ENCODE measurements around the gene GALNT10.
"Not testable (repeated sequence)": the region's sequence is repeated elsewhere in the genome, so short reads cannot be mapped to it uniquely, and the experiment has no call there.

GALNT10 gene

GRCh38 chr5:154356020-154356655 lies 165.6 kb downstream of the GALNT10 start:
- no peak for DNase-seq (ENCODE audit: low spot score)

DNA sequence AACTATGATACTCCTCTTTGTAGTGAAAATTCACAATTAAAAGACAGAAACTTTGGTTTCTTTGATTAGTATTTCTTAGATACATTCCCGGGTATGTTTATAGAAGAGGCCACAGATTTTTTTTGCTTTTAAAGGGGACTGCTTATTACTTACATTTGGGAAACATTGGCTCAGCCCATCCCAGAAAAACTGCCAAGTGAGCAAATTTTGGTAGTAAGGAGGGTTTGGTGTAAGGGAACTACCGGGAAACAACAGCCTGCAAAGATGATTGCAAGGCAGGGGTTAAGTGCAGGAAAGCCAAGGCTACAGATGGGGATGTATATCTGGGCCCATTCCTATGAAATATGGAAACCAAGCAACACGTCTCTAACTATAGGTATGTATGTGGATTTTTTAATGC lies 166.4 kb downstream of the GALNT10 start:
- no peak for DNase-seq (ENCODE audit: low spot score)

DNA sequence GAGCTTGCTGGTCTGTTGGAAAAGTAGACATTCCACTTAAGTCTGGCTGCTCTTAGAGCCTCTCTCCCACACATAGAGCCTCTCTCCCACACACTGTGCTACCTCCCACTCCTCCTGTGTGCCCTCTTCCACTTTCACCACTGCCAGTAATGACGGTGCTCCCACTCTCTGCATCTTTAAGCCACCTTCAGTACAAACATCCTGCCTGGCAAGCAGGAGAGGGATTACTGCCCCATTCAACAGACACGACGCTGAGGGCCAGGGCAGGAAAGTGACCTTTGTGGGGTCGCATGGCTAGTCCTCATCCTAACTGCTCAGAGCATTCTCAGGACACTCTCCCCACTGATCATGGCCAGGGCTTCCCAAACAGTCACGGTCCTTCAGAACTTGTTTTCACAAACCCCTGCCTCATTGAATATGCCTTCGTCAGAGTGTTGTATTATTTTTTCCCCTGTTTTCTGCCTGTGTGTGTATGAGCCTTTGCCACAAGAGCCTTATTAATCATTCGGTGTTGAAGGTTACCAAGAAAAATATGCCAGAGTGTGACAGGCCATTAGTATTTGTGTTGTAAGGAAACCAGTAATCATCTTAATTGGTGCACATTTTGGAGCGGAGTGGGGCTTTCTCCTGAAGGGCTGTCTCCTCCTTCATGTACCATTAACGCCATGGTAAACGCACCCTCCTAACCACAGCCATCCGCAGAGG lies 168.1 kb downstream of the GALNT10 start:
- DNase-seq (ENCODE audit: low spot score), result no peak

- no peak for DNase-seq (ENCODE audit: low spot score)
Observed at GRCh38 chr5:154359221-154359573, 168.7 kb downstream of the GALNT10 start.

- not testable (repeated sequence) for DNase-seq (ENCODE audit: low spot score)
Observed at GRCh38 chr5:154360241-154360640, 169.7 kb downstream of the GALNT10 start.

GRCh38 chr5:154363411-154363810 lies 172.9 kb downstream of the GALNT10 start:
- DNase-seq (ENCODE audit: low spot score), result no peak

- DNase-seq (ENCODE audit: low spot score), result no peak
Observed at GRCh38 chr5:154364771-154365170, 174.2 kb downstream of the GALNT10 start.

GRCh38 chr5:154365823-154366222 lies 175.3 kb downstream of the GALNT10 start:
- DNase-seq (ENCODE audit: low spot score), result no peak

DNA sequence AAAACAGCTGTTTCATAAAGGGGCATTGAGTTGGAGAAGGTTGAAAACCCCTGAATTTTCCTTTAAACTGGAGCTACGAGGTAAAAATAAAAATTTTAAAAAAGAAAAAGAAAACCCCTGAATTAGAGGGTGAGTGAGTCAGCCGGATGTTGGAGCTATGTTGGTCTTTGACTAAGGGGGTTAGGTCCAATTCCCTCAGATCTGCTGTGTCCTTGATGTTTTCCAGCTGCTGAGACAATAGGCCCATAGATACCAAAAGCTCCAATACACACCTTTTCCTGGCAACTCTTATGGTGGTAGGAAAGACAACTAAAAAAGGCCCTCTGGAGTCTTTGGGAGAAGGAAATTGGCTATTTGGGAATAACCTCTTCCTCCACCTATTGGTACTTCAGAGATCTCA lies 175.8 kb downstream of the GALNT10 start:
- no peak for DNase-seq (ENCODE audit: low spot score)

DNA sequence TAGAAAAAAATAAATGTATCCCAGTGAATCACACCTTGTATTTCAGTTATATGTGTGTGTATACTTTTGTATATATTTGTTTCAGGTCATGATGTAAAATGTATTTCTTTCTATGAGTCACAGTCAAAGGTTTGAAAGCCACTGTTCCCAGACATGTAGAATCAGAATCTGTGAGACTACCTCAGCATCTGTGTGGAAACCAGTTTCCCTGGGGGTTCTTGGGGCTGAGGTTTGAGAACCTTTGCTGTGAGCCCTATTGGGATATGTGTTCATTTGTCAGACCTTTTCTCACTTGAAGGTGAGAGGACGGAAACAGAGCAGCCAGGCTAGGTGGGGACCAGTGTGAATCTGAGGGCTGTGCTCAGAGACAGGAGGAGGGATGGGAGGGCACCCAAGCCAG lies 176.6 kb downstream of the GALNT10 start:
- DNase-seq (ENCODE audit: low spot score), result no peak

- no peak for DNase-seq (ENCODE audit: low spot score)
Observed at GRCh38 chr5:154368041-154368800, 177.7 kb downstream of the GALNT10 start.

DNA sequence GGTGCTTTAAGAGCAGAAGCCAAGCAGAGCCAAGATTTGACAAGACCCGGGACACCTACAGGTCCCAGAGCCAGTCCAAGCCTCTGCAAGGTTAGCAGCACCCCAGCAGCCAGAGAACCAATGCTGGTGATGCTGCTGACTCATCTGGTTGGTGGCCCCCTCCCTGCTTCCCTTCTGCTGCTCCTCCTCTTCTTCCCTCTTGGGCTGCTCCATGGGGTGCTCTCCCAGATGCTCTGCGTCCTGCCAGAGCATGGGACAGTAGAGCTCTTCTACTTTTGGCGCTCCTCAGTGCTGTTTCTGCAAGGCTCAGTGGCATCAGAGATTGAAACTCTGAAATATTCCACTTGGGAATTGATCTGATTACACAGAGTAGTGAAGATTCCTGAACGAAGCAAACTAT lies 179.1 kb downstream of the GALNT10 start:
- no peak for DNase-seq (ENCODE audit: low spot score)

DNA sequence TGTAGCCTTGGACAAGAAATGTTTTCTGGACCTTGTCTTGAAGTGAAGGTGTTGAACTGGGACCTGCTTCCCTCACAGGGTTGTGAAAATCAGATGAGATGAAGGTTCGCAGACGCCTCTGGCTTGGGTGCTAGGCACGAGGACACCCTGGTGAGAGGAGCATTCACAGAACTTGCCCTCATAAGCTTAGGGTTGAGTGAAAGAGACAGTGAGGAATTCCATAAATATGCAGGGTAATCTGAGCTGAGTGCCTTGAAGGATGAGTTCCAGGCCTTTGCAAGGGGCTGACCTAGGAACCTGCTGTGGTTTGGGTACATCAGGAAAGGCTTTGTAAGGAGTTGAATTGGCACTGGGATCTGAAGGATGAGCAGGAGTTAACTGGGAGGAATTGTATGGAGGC lies 179.6 kb downstream of the GALNT10 start:
- no peak for DNase-seq (ENCODE audit: low spot score)

GRCh38 chr5:154370813-154371212 lies 180.3 kb downstream of the GALNT10 start:
- peak; percentile 32 for DNase-seq (ENCODE audit: low spot score)

GRCh38 chr5:154371687-154372086 lies 181.2 kb downstream of the GALNT10 start:
- no peak for DNase-seq (ENCODE audit: low spot score)

- no peak for DNase-seq (ENCODE audit: low spot score)
Observed at GRCh38 chr5:154372661-154373060, 182.1 kb downstream of the GALNT10 start.

GRCh38 chr5:154373326-154373725 lies 182.8 kb downstream of the GALNT10 start:
- no peak for DNase-seq (ENCODE audit: low spot score)

GRCh38 chr5:154373729-154374179 lies 183.2 kb downstream of the GALNT10 start:
- DNase-seq (ENCODE audit: low spot score), result no peak

DNA sequence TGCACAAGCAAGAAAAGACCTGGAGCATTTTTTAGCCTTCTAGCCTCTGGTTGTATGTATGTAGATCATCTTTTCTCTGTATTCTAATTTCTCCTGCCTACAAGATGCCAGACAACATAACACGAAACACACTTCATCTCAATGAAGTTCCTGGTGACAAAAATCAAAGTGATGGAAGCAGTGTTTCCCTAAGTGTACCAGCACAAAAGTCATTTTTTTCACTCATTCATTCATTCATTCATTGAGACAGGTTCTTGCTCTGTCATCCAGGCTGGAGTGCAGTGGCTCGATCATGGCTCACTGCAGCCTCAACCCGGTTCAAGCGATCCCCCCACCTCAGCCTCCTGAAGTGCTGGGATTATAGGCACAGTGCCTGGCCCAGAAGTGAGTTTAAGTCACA lies 183.7 kb downstream of the GALNT10 start:
- DNase-seq (ENCODE audit: low spot score), result no peak

DNA sequence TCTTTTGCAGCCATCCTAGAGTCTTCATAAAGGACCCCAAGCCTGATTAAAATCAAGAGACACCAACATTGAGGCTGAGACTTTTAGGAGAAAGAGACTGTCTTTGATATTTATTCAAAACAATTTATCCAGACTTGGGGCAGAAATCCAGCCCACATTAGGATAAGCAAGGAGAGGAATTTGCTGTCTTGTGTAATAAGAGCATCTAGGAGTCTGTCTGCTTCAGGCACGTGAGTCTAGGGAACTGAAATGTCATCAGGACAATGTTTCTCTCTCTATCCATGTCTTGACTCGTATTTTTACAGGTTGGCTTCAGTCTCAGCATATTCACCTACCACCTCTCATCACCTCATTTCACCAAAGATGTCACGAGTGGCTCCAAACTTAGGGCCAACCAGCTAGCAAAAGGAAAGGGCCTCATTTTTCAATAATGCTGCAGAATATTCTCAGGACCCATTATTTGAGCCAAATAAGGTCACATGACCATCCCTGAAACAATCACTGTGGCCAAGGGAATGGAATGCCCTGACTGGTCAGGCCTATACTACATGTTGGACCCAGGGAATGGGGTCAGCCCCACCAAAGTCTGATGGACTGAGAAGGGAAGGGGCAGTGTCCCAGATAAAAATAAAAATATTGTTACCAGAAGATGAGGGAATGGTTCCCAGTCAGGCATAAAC lies 184.9 kb downstream of the GALNT10 start:
- no peak for DNase-seq (ENCODE audit: low spot score)

DNA sequence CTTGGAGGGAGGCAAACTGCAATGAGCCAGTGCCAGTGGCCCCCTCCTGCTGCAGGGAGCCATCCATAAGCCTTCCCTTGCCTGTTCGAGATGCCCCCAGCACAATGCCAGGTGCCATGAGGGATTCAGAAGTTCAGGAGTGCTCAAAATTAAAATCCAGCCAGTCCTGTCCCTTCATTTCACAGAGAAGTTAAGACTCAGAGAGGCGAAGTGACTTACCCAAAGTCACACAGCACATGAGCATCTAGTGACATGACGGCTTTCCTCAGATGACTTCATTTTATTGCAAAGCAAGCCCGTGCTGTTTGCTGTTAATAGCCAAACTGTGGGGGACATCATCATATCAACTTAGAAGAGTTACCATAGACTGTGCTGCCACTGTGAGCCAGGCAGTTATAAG lies 185.9 kb downstream of the GALNT10 start:
- no peak for DNase-seq (ENCODE audit: low spot score)

DNA sequence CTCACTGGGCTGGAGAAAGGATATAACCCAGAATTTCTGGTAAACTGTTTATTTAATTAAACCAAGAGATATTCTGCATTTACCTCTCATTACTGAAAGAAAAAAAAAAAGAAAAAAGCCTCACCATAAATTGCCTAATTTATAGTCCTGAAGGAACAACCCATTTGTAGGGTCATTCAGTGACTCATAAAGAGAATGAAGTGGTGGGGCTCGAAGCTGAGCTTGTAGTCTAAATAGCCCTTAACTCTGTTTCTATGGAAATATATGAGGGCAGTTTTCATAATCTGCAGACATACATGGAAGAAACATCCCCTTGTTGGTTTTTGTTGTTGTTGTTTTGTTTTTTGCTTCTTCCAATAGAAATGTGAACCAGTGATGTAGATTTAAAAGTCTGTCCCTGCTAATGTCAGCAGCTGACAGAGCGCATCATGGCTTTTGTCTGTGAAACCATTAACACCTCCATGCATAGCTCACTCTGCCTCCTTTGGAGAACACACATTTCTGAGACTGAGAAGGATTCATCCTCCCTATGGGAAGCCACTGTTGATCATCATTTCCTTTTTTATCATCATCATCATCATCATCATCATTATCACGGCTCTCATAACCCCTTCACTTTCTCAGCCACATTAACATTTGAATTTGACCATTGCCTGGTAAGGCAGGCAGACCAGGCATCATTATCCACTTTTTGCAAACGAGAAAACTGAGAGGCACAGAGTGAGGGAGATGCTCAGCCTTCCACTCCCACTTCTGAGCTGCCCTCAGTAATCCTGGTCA lies 187.4 kb downstream of the GALNT10 start:
- DNase-seq (ENCODE audit: low spot score), result no peak

All from globus pallidus (tissue), 1 donor.